ENCODE measurements around the gene LRRC66.

Gene LRRC66

DNA sequence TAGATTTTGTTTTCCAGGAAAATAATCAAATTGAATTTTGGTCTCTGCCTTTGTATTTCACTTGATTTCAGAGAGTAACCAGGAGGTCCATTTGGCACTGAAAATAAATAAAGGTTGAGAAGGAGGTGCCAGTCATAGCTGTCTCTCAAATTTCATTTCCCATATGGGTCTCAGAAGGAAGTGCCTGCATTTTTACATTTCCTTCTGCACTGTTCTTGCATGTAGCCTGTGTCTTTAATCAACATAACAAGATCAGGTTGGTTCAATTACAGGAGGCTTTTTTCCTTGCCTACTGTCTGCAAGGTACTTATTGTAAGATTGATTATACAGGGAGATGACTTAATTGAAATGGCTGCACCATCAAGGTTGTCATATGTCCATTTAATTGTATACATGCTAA is 15.7 kb downstream of the LRRC66 start:
- no peaks in the 10 kb centered on the region for H3K4me1 ChIP-seq (ENCODE audit: control insufficient read depth, low read length)

GRCh38 chr4:52001616-52002015 is 18.5 kb downstream of the LRRC66 start:
- no peaks in the 10 kb centered on the region for H3K79me2 ChIP-seq (ENCODE audit: control insufficient read depth, low read length)
- H3K27ac ChIP-seq (ENCODE audit: low read depth, low read length), result no peak overlapping the region
- no peaks in the 10 kb centered on the region for H3F3A ChIP-seq (ENCODE audit: control insufficient read depth, insufficient read depth)
- TF ChIP-seq, protein P1, sequence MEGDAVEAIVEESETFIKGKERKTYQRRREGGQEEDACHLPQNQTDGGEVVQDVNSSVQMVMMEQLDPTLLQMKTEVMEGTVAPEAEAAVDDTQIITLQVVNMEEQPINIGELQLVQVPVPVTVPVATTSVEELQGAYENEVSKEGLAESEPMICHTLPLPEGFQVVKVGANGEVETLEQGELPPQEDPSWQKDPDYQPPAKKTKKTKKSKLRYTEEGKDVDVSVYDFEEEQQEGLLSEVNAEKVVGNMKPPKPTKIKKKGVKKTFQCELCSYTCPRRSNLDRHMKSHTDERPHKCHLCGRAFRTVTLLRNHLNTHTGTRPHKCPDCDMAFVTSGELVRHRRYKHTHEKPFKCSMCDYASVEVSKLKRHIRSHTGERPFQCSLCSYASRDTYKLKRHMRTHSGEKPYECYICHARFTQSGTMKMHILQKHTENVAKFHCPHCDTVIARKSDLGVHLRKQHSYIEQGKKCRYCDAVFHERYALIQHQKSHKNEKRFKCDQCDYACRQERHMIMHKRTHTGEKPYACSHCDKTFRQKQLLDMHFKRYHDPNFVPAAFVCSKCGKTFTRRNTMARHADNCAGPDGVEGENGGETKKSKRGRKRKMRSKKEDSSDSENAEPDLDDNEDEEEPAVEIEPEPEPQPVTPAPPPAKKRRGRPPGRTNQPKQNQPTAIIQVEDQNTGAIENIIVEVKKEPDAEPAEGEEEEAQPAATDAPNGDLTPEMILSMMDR (IDR thresholded peaks at IDR 0.05; ENCODE audit: low read depth, low read length, poor library complexity, severe bottlenecking), result no peak
- no peak for TF ChIP-seq EZH2phosphoT487 (IDR thresholded peaks at IDR 0.05; ENCODE audit: borderline replicate concordance, low read length)
- no peak overlapping the region for H3K4me2 ChIP-seq (ENCODE audit: low read length)
- H3K9me3 ChIP-seq (ENCODE audit: control insufficient read depth, insufficient read depth, low read length), result no peaks in the 10 kb centered on the region
- no peak overlapping the region for H3K4me3 ChIP-seq (ENCODE audit: low read length)
- H3K36me3 ChIP-seq (ENCODE audit: control insufficient read depth, low read length), result no peaks in the 10 kb centered on the region
- no peaks in the 10 kb centered on the region for H3K27me3 ChIP-seq (ENCODE audit: control insufficient read depth, low read length)
- H3K9me2 ChIP-seq (replicated peaks; ENCODE audit: control insufficient read depth, low read length), result no peaks in the 10 kb centered on the region
- H4K20me1 ChIP-seq (ENCODE audit: control insufficient read depth, insufficient read depth, low read depth, low read length), result no peaks in the 10 kb centered on the region
- no peaks in the 10 kb centered on the region for H3K4me1 ChIP-seq (ENCODE audit: control insufficient read depth, low read length)

More for the DNA sequence above, 15.7 kb downstream of the LRRC66 start:
- H3K4me3 ChIP-seq (ENCODE audit: low read length), result no peak overlapping the region
- H3K36me3 ChIP-seq (ENCODE audit: control insufficient read depth, low read length), result no peaks in the 10 kb centered on the region
- H3K27ac ChIP-seq (ENCODE audit: low read depth, low read length), result no peak overlapping the region
- no peaks in the 10 kb centered on the region for H3K9me3 ChIP-seq (ENCODE audit: control insufficient read depth, insufficient read depth, low read length)
- no peaks in the 10 kb centered on the region for H3K27me3 ChIP-seq (ENCODE audit: control insufficient read depth, low read length)
- no peaks in the 10 kb centered on the region for H3K79me2 ChIP-seq (ENCODE audit: control insufficient read depth, low read length)
- TF ChIP-seq, protein P1 (IDR thresholded peaks at IDR 0.05; ENCODE audit: low read depth, low read length, poor library complexity, severe bottlenecking), result no peak
- TF ChIP-seq EZH2phosphoT487 (IDR thresholded peaks at IDR 0.05; ENCODE audit: borderline replicate concordance, low read length), result no peak
- H3F3A ChIP-seq (ENCODE audit: control insufficient read depth, insufficient read depth), result no peaks in the 10 kb centered on the region
- no peaks in the 10 kb centered on the region for H3K9me2 ChIP-seq (replicated peaks; ENCODE audit: control insufficient read depth, low read length)
- no peaks in the 10 kb centered on the region for H4K20me1 ChIP-seq (ENCODE audit: control insufficient read depth, insufficient read depth, low read depth, low read length)
- no peak overlapping the region for H3K4me2 ChIP-seq (ENCODE audit: low read length)

GRCh38 chr4:51999250-51999649 is 20.9 kb downstream of the LRRC66 start:
- Histone ChIP-seq H3F3A (ENCODE audit: control insufficient read depth, insufficient read depth) (no peaks in the 10 kb centered on the region), H4K20me1 (ENCODE audit: control insufficient read depth, insufficient read depth, low read depth, low read length) (no peaks in the 10 kb centered on the region), H3K36me3 (ENCODE audit: control insufficient read depth, low read length) (no peaks in the 10 kb centered on the region), H3K9me3 (ENCODE audit: control insufficient read depth, insufficient read depth, low read length) (no peaks in the 10 kb centered on the region), H3K27ac (ENCODE audit: low read depth, low read length) (no peak overlapping the region), H3K4me3 (ENCODE audit: low read length) (no peak overlapping the region), H3K79me2 (ENCODE audit: control insufficient read depth, low read length) (no peaks in the 10 kb centered on the region), H3K9me2 (replicated peaks; ENCODE audit: control insufficient read depth, low read length) (no peaks in the 10 kb centered on the region), H3K4me1 (ENCODE audit: control insufficient read depth, low read length) (no peaks in the 10 kb centered on the region), H3K27me3 (ENCODE audit: control insufficient read depth, low read length) (no peaks in the 10 kb centered on the region), H3K4me2 (ENCODE audit: low read length) (no peak overlapping the region)
- TF ChIP-seq EZH2phosphoT487 (IDR thresholded peaks at IDR 0.05; ENCODE audit: borderline replicate concordance, low read length), result no peak
- TF ChIP-seq, protein P1 (IDR thresholded peaks at IDR 0.05; ENCODE audit: low read depth, low read length, poor library complexity, severe bottlenecking), result no peak

DNA sequence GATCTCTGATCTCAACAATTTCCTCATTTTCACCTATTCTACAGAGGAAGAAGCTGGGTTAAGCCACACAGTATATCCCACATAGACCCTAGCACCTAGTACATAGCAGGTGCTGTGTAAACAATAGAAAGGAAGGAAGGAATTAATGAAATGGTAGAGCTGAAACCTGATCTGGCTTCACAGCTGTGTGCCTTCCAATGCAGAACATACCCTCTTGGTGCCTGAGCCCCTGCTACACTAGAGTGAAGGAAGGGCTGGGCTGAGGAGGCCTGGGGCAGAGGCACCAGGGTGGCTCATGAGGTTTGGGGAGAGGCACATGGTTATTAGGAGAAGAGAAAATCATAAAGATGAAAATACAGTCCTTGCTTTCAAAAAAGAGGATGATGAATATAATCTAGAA is 21.3 kb downstream of the LRRC66 start:
- Histone ChIP-seq H3K4me1 (ENCODE audit: control insufficient read depth, low read length) (no peaks in the 10 kb centered on the region), H3F3A (ENCODE audit: control insufficient read depth, insufficient read depth) (no peaks in the 10 kb centered on the region), H4K20me1 (ENCODE audit: control insufficient read depth, insufficient read depth, low read depth, low read length) (no peaks in the 10 kb centered on the region), H3K4me3 (ENCODE audit: low read length) (no peak overlapping the region), H3K4me2 (ENCODE audit: low read length) (no peak overlapping the region), H3K27me3 (ENCODE audit: control insufficient read depth, low read length) (no peaks in the 10 kb centered on the region), H3K36me3 (ENCODE audit: control insufficient read depth, low read length) (no peaks in the 10 kb centered on the region), H3K9me3 (ENCODE audit: control insufficient read depth, insufficient read depth, low read length) (no peaks in the 10 kb centered on the region), H3K9me2 (replicated peaks; ENCODE audit: control insufficient read depth, low read length) (no peaks in the 10 kb centered on the region), H3K79me2 (ENCODE audit: control insufficient read depth, low read length) (no peaks in the 10 kb centered on the region), H3K27ac (ENCODE audit: low read depth, low read length) (no peak overlapping the region)
- TF ChIP-seq, protein P1 (IDR thresholded peaks at IDR 0.05; ENCODE audit: low read depth, low read length, poor library complexity, severe bottlenecking), result no peak
- no peak for TF ChIP-seq EZH2phosphoT487 (IDR thresholded peaks at IDR 0.05; ENCODE audit: borderline replicate concordance, low read length)

Data from DOHH2 (cell line).